A549 (cell line): Measurements from ENCODE around the gene XDH. TPM values are rescaled to one million over a fixed set of nuclear protein-coding genes. Genes with fewer than 3 reads are reported as not detected.
A peak's percentile ranks its signal among the peaks of the same experiment; 100 is the strongest.

Source experiments
- ATAC-seq, 2 experiments: fragments of 200-7000 bp in 1 of 2; fragments of >200 bp in 1 of 2; cut with Nextera tagmentation in 1 of 2; cut with Tn5 transposase in 1 of 2; 3 replicates each; pipeline versions ENCODE4 v1.8.0 to v1.9.1; 2018 to 2020; ENCODE audit warnings: mild to moderate bottlenecking in 1 of 2, moderate library complexity in 1 of 2
- CTCF ChIA-PET: fragments of 300-600 bp; sonication (Branson Sonifier 250); formaldehyde crosslinking; extraction: SDS; loops from one replicate; lab custom pipeline; 2021; ENCODE audit warnings: antibody characterized with exemption, inconsistent platforms; lab: Yijun Ruan, JAX
- POLR2A ChIA-PET: fragments of 350-600 bp; formaldehyde crosslinking; extraction: SDS; loops from one replicate; lab custom pipeline; 2021; ENCODE audit warnings: antibody characterized with exemption, inconsistent platforms; lab: Yijun Ruan, JAX
- DNase-seq, 2 experiments: peaks; one replicate each; pipeline versions ENCODE4 v3.0.0 to v3.0.0-alpha.2; 2011 to 2016; ENCODE audit warnings: low read depth in 1 of 2, low spot score in 1 of 2
- FAIRE-seq: peaks from 2 replicates; lab custom pipeline; 2011; peaks lifted over from hg19 to GRCh38; lab: Jason Lieb, UNC
- H3K27ac ChIP-seq, 2 experiments: fragments of >200 bp; sonication (Bioruptor Twin); formaldehyde crosslinking; 3 replicates each; pipeline ENCODE4 v1.5.1; 2016 to 2017
- H3K4me1 ChIP-seq: fragments of >200 bp; sonication (Bioruptor Twin); formaldehyde crosslinking; 3 replicates; pipeline ENCODE4 v1.6.1; 2016
- H3K4me2 ChIP-seq: fragments of >200 bp; sonication (Bioruptor Twin); formaldehyde crosslinking; 3 replicates; pipeline ENCODE4 v1.6.1; 2016
- H3K4me3 ChIP-seq: fragments of >200 bp; sonication (Bioruptor Twin); formaldehyde crosslinking; 3 replicates; pipeline ENCODE4 v1.5.1; 2016
- H3K9me3 ChIP-seq: fragments of >200 bp; sonication (Bioruptor Twin); formaldehyde crosslinking; 3 replicates; pipeline ENCODE4 v1.6.1; 2016
- BCL3 ChIP-seq: fragments of >200 bp; sonication (Bioruptor Twin); formaldehyde crosslinking; IDR thresholded peaks from 3 replicates; pipeline ENCODE4 v1.6.1; 2016
- EHMT2 ChIP-seq: fragments of 200-600 bp; sonication (generic); IDR thresholded peaks from 2 replicates; pipeline ENCODE4 v1.6.1; 2016; ENCODE audit warnings: antibody characterized with exemption, low read depth, mild to moderate bottlenecking, moderate library complexity
- FOSL2 ChIP-seq, 2 experiments: fragments of 450-650 bp in 1 of 2; fragments of >200 bp in 1 of 2; sonication (Bioruptor Twin) in 1 of 2; formaldehyde crosslinking; IDR thresholded peaks; 2 replicates each; pipeline versions ENCODE4 v1.5.0 to v1.6.1; 2016 to 2020; ENCODE audit warnings: mild to moderate bottlenecking in 1 of 2, moderate library complexity in 1 of 2
- JUN ChIP-seq, 2 experiments: fragments of >200 bp; sonication (Bioruptor Twin); formaldehyde crosslinking; IDR thresholded peaks; 2 replicates in 1 of 2; 3 replicates in 1 of 2; pipeline ENCODE4 v1.6.1; 2016 to 2017
- KDM1A ChIP-seq: fragments of 200-600 bp; sonication (generic); IDR thresholded peaks from 2 replicates; pipeline ENCODE4 v1.6.1; 2016; ENCODE audit warnings: low read depth, mild to moderate bottlenecking
- NFE2L2 ChIP-seq: fragments of 150-350 bp; conservative IDR thresholded peaks from 2 replicates; pipeline ENCODE4 v1.6.1; 2014; ENCODE audit warnings: low read length
- PHF8 ChIP-seq: fragments of 200-600 bp; sonication (generic); IDR thresholded peaks from 2 replicates; pipeline ENCODE4 v1.6.1; 2016; ENCODE audit warnings: low read depth, mild to moderate bottlenecking, antibody characterized with exemption, moderate library complexity, borderline replicate concordance
- RARB ChIP-seq: fragments of 250-450 bp; sonication (Bioruptor Pico); IDR thresholded peaks from 2 replicates; pipeline ENCODE4 v1.8.0; 2021; ENCODE audit warnings: mild to moderate bottlenecking, moderate library complexity
- REST ChIP-seq: fragments of 200-600 bp; sonication (generic); IDR thresholded peaks from 2 replicates; pipeline ENCODE4 v1.6.1; 2016; ENCODE audit warnings: antibody characterized with exemption, mild to moderate bottlenecking, moderate library complexity
- RFX5 ChIP-seq: fragments of 450-650 bp; IDR thresholded peaks from 2 replicates; pipeline ENCODE4 v1.7.1; 2014; ENCODE audit warnings: antibody characterized with exemption, mild to moderate bottlenecking, moderate library complexity
- SMC3 ChIP-seq: fragments of >200 bp; sonication (Bioruptor Twin); formaldehyde crosslinking; IDR thresholded peaks from 3 replicates; pipeline ENCODE4 v1.6.1; 2018; ENCODE audit warnings: inconsistent platforms
- SREBF2 ChIP-seq: fragments of 450-650 bp; IDR thresholded peaks from 2 replicates; pipeline ENCODE4 v1.6.1; 2014; ENCODE audit warnings: mild to moderate bottlenecking, moderate library complexity
- USF2 ChIP-seq: fragments of 450-650 bp; IDR thresholded peaks from 2 replicates; pipeline ENCODE4 v1.6.1; 2014; ENCODE audit warnings: antibody characterized with exemption
- WGBS: methylation state at CpG from one replicate; pipeline ENCODE4 v1.1.6; 2017; ENCODE audit errors: missing lambda C conversion rate; 5-methylcytosine and 5-hydroxymethylcytosine counted together
- polyA plus RNA-seq, 4 experiments: library from polyadenylated mRNA; depleted of rRNA in 3 of 4; stranded (reverse); fragments of >200 nt; fragmentation: RNase III in 1 of 4; extraction: RNeasy Plus Mini Kit Qiagen cat#74134 plus additional on column Dnase treatment in 1 of 4; gene quantifications; 2 replicates in 3 of 4; 3 replicates in 1 of 4; pipeline ENCODE4 v1.2.3, GENCODE V29; 2011 to 2017

XDH gene
- polyA plus RNA-seq, 2 of the 4 experiments (the other 2 are of a cell fraction): 0.71 to 1.1 TPM

- FAIRE-seq (no peak), ATAC-seq (no peak), DNase-seq (no peak)
- 72% methylated on average over 6 of the region's 6 CpGs for WGBS
- H3K4me3 ChIP-seq: no peak overlapping the region
- H3K9me3 ChIP-seq: no peaks in the 10 kb centered on the region
- no peaks in the 10 kb centered on the region for H3K4me1 ChIP-seq
- CTCF ChIA-PET: interaction anchor here (0.9 to 1.3 kb wide), 2 partner anchors 8 to 12 kb away, joined by 5 to 11 read pairs; no protein-coding TSS in a partner anchor
- H3K27ac ChIP-seq: no peak overlapping the region
- H3K4me2 ChIP-seq: no peak overlapping the region
- TF ChIP-seq FOSL2 (IDR thresholded peaks at IDR 0.05) (no peak), FOSL2 (CRISPR knock-in tag; IDR thresholded peaks at IDR 0.05) (0 out of 2 replicates have a peak, but pooled peaks have one; percentile 2), PHF8 (no peak)
- POLR2A ChIA-PET: no interaction called here
Measured at GRCh38 chr2:31341351-31341750, 73.2 kb downstream of the XDH start.

- H3K4me1 ChIP-seq: no peaks in the 10 kb centered on the region
- WGBS: 79% methylated on average over 9 of the region's 9 CpGs
- no peak overlapping the region for H3K27ac ChIP-seq
- ChIA-PET CTCF (interaction anchor here (1.2 kb wide), 1 partner anchor 106 kb away, joined by 3 read pairs; the partner anchor contains the start of gene EHD3), POLR2A (no interaction called here)
- TF ChIP-seq KDM1A (no peak), RFX5 (no peak), JUN (IDR thresholded peaks at IDR 0.05) (no peak), EHMT2 (no peak), BCL3 (no peak), SREBF2 (no peak), USF2 (no peak), NFE2L2 (no peak)
- no peaks in the 10 kb centered on the region for H3K9me3 ChIP-seq
- FAIRE-seq (no peak), ATAC-seq (no peak), DNase-seq (no peak)
- H3K4me3 ChIP-seq: no peak overlapping the region
- no peak overlapping the region for H3K4me2 ChIP-seq
Measured at GRCh38 chr2:31339696-31340095, 74.8 kb downstream of the XDH start.

GRCh38 chr2:31337860-31338259 lies 76.7 kb downstream of the XDH start:
- Histone ChIP-seq H3K4me1 (no peaks in the 10 kb centered on the region), H3K27ac (no peak overlapping the region), H3K4me2 (no peak overlapping the region), H3K4me3 (no peak overlapping the region), H3K9me3 (no peaks in the 10 kb centered on the region)
- ATAC-seq (peak in 1 of 2 experiments; percentile 13; a peak in 1 of 6 replicates), FAIRE-seq (no peak), DNase-seq (no peak)
- TF ChIP-seq REST (no peak), NFE2L2 (no peak)
- 43% methylated on average over 6 of the region's 6 CpGs for WGBS
- CTCF ChIA-PET: interaction anchor here (0.9 to 1.2 kb wide), 2 partner anchors 9 to 12 kb away, joined by 3 read pairs; no protein-coding TSS in a partner anchor
- POLR2A ChIA-PET: no interaction called here

GRCh38 chr2:31337197-31337596 lies 77.3 kb downstream of the XDH start:
- no peak overlapping the region for H3K4me3 ChIP-seq
- no peaks in the 10 kb centered on the region for H3K4me1 ChIP-seq
- WGBS: 58% methylated on average over 3 of the region's 3 CpGs
- H3K9me3 ChIP-seq: no peaks in the 10 kb centered on the region
- FAIRE-seq (no peak), DNase-seq (no peak), ATAC-seq (no peak; a peak in 1 of 6 replicates)
- H3K4me2 ChIP-seq: no peak overlapping the region
- no peak overlapping the region for H3K27ac ChIP-seq
- ChIA-PET CTCF (interaction anchor here (0.6 to 1.2 kb wide), 2 partner anchors 623 to 1174 kb away, joined by 3 to 5 read pairs; no protein-coding TSS in a partner anchor), POLR2A (no interaction called here)
- TF ChIP-seq SMC3 (no peak), RARB (no peak)
